HL-60 (cell line): ENCODE measurements around the gene DTHD1.

Source experiments
- DNase-seq, 2 experiments: peaks; one replicate each; pipeline ENCODE4 v3.0.0-alpha.2; 2010 to 2020; ENCODE audit warnings: low read depth in 1 of 2, low spot score in 1 of 2
- H3K27ac ChIP-seq: fragments of 250-450 bp; sonication (Bioruptor Pico); replicated peaks from 2 replicates; pipeline ENCODE4 v1.5.1; 2020; ENCODE audit warnings: mild to moderate bottlenecking, moderate library complexity
- H3K27me3 ChIP-seq: fragments of 250-450 bp; sonication (Bioruptor Pico); 2 replicates; pipeline ENCODE4 v1.5.1; 2021; ENCODE audit warnings: mild to moderate bottlenecking, moderate library complexity; ENCODE audit not compliant: insufficient read depth, poor library complexity, severe bottlenecking
- H3K4me3 ChIP-seq: replicated peaks from 2 replicates; pipeline ENCODE4 v1.5.1; 2011; ENCODE audit warnings: mild to moderate bottlenecking, control low read depth, low read length; ENCODE audit not compliant: insufficient read depth
- CTCF ChIP-seq: IDR thresholded peaks from one replicate; pipeline ENCODE4 v1.5.1; 2011; ENCODE audit warnings: low read length, control low read depth, inconsistent platforms; ENCODE audit not compliant: insufficient read depth
- GABPA ChIP-seq: IDR thresholded peaks from 2 replicates; pipeline ENCODE4 v1.6.1; 2012; ENCODE audit warnings: low read depth
- POLR2AphosphoS5 ChIP-seq: IDR thresholded peaks from 2 replicates; pipeline ENCODE4 v1.6.1; 2012; ENCODE audit warnings: low read depth
- REST ChIP-seq: IDR thresholded peaks from 2 replicates; pipeline ENCODE4 v1.6.1; 2012; ENCODE audit warnings: low read depth; ENCODE audit not compliant: insufficient replicate concordance
- SPI1 ChIP-seq: IDR thresholded peaks from 2 replicates; pipeline ENCODE4 v1.6.1; 2012; ENCODE audit warnings: low read depth, mild to moderate bottlenecking, borderline replicate concordance

DTHD1 gene

GRCh38 chr4:36282503-36283030 lies 1.2 kb downstream of the DTHD1 start:
- no peak for DNase-seq
- TF ChIP-seq REST: no peak
- no peak for TF ChIP-seq POLR2AphosphoS5
- TF ChIP-seq SPI1: no peak
- TF ChIP-seq CTCF: no peak
- no peak for TF ChIP-seq GABPA
- no peak overlapping the region for H3K27ac ChIP-seq
- H3K4me3 ChIP-seq: no peak overlapping the region
- H3K27me3 ChIP-seq: no peaks in the 10 kb centered on the region

GRCh38 chr4:36283912-36284465 lies 2.6 kb downstream of the DTHD1 start:
- no peak for TF ChIP-seq REST
- TF ChIP-seq CTCF: no peak
- TF ChIP-seq POLR2AphosphoS5: no peak
- no peak for TF ChIP-seq GABPA
- no peak for TF ChIP-seq SPI1
- no peak overlapping the region; the same call in 1 of the 2 replicates for H3K27ac ChIP-seq
- DNase-seq: no peak
- no peaks in the 10 kb centered on the region for H3K27me3 ChIP-seq
- H3K4me3 ChIP-seq: no peak overlapping the region

- TF ChIP-seq GABPA (no peak), REST (no peak), CTCF (no peak), SPI1 (peak; percentile 94), POLR2AphosphoS5 (no peak)
- Histone ChIP-seq H3K27me3 (no peaks in the 10 kb centered on the region), H3K27ac (peak overlapping the region; percentile 33), H3K4me3 (no peak overlapping the region)
- peak; percentile 60 to 71 for DNase-seq
These were observed 4.5 kb downstream of the DTHD1 start for GRCh38 chr4:36285784-36286480.
